Left lung (tissue), 10 donors: Measurements from ENCODE around the gene TMCC1. TPM values are rescaled to one million over a fixed set of nuclear protein-coding genes. Genes with fewer than 3 reads are reported as not detected.

ENCODE experiments used
- ATAC-seq: fragments of 200-7000 bp; cut with Tn5 transposase; one replicate; pipeline ENCODE4 v1.9.1; 2020; ENCODE audit warnings: moderate library complexity
- DNase-seq, 4 donors: peaks; one replicate each; pipeline ENCODE4 v3.0.0-alpha.2; 2013 to 2020
- H3K27ac ChIP-seq, 2 donors: fragments of 200-600 bp; sonication (generic) in 1 of 2; one replicate each; pipeline versions ENCODE4 v1.5.0 to v1.8.0; 2020 to 2021
- H3K27me3 ChIP-seq, 2 donors: fragments of 200-600 bp; sonication (generic) in 1 of 2; one replicate each; pipeline versions ENCODE4 v1.5.0 to v1.8.0; 2020 to 2021
- H3K36me3 ChIP-seq, 2 donors: fragments of 200-600 bp; sonication (generic) in 1 of 2; one replicate each; pipeline versions ENCODE4 v1.5.0 to v1.8.0; 2020 to 2021
- H3K4me1 ChIP-seq, 2 donors: fragments of 200-600 bp; one replicate each; pipeline ENCODE4 v1.8.0; 2021
- H3K4me3 ChIP-seq, 2 donors: fragments of 200-600 bp; sonication (generic) in 1 of 2; one replicate each; pipeline versions ENCODE4 v1.5.0 to v1.8.0; 2020 to 2021; ENCODE audit warnings: mild to moderate bottlenecking in 1 of 2
- H3K9me3 ChIP-seq, 2 donors: fragments of 200-600 bp; sonication (generic) in 1 of 2; one replicate each; pipeline versions ENCODE4 v1.5.0 to v1.8.0; 2020 to 2021
- intact Hi-C, 2 donors: fragments of 100-400 bp; cut with DNase I; formaldehyde crosslinking; loops; one replicate each; pipeline versions ENCODE4 v1.11.2 to v1.14.2; 2022
- polyA plus RNA-seq, 6 donors: library from polyadenylated mRNA; unstranded; fragments of 120-200 nt; gene quantifications; one replicate each; pipeline ENCODE4 v1.2.1, GENCODE V29; 2013; ENCODE audit not compliant: insufficient read length in 6 of 6
- total RNA-seq, 2 donors: library from RNA; stranded (reverse); fragmentation: NEBNext Ultra II Directional; extraction: Animal tissue kit (Norgen Biotek cat#: 25700); gene quantifications; one replicate each; pipeline ENCODE4 v1.2.1, GENCODE V29; 2021
- TF ChIP-seq, protein P1 (sequence below), 2 donors: fragments of 200-600 bp; sonication (generic) in 1 of 2; IDR thresholded peaks; one replicate each; pipeline versions ENCODE4 v1.5.0 to v1.8.0; 2021; ENCODE audit warnings: antibody characterized with exemption in 2 of 2
- donor health status: DM: no; HTN: yes; CAD: no.
- donor health status: DM: no; HTN: no; CAD: no.

Gene TMCC1
- total and polyA plus RNA-seq, 8 donors = 24.4 to 38.8 (median 27.4) TPM

DNA sequence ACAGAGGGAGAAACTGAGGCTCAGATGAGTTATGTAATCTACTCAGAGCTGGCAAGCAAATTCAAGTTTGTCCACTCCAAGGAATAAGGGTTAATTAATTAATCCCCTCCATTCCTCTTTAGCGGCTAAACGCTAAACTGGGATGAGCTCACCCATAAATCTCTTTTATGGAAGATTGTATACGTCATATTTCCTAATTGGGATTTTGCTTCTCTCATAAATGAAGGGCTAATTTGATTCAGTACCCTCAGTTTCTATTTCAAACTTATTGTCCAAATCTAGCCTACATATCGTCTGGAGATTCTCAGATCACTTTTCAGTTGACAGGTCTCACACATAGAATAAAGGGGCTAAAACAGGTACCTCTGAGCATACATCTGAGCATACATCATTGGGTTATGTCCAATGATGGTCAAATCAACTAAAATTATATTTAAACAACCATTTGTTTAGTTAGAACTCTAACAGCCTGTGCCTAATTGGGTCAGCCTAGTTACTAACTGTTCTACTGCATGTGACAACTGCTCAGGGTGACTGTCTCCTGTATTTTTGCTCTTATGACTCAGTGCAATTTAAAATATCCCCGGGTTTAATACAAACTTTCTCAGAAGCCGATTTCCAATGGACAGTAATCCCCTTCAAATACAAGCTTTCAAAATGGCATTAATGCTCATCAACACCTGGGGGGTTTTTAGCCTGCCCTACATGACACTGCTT is 229.4 kb downstream of the TMCC1 start:
- Histone ChIP-seq H3K4me3 (no peak overlapping the region), H3K36me3 (no peaks in the 10 kb centered on the region), H3K9me3 (no peaks in the 10 kb centered on the region), H3K4me1 (peaks cover 0 to 3% of the 10 kb centered on the region in 2 donors), H3K27ac (no peak overlapping the region), H3K27me3 (no peaks in the 10 kb centered on the region)
- intact Hi-C loops = no loop called here
- no peak for ATAC-seq
- TF ChIP-seq, protein P1, sequence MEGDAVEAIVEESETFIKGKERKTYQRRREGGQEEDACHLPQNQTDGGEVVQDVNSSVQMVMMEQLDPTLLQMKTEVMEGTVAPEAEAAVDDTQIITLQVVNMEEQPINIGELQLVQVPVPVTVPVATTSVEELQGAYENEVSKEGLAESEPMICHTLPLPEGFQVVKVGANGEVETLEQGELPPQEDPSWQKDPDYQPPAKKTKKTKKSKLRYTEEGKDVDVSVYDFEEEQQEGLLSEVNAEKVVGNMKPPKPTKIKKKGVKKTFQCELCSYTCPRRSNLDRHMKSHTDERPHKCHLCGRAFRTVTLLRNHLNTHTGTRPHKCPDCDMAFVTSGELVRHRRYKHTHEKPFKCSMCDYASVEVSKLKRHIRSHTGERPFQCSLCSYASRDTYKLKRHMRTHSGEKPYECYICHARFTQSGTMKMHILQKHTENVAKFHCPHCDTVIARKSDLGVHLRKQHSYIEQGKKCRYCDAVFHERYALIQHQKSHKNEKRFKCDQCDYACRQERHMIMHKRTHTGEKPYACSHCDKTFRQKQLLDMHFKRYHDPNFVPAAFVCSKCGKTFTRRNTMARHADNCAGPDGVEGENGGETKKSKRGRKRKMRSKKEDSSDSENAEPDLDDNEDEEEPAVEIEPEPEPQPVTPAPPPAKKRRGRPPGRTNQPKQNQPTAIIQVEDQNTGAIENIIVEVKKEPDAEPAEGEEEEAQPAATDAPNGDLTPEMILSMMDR (IDR thresholded peaks at IDR 0.05) = no peak
- DNase-seq = no peak

DNA sequence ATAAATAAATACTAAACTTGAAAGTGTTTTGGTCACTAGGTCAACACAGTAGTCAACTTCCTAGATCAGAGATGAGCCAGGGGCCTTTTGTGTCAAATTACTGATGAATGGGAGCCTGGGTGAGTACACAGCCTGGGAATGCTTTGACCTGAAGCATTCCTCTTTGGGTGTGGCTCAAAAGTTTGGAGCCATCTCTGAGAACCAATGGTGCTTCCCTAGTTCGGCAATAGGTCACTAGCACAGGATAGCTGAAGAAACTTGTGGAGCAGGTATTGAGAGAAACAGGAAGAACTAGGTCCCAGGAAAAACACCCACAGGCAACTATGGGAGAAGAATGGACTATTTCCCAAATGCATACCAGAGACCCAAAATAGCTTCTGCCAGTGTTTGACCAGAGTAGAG is 230.5 kb downstream of the TMCC1 start:
- peak; percentile 53 for ATAC-seq
- TF ChIP-seq, protein P1 (IDR thresholded peaks at IDR 0.05) = no peak
- Histone ChIP-seq H3K36me3 (no peaks in the 10 kb centered on the region), H3K27ac (no peak overlapping the region), H3K9me3 (no peaks in the 10 kb centered on the region), H3K4me3 (no peak overlapping the region), H3K4me1 (peaks cover 0 to 9% of the 10 kb centered on the region in 2 donors), H3K27me3 (no peaks in the 10 kb centered on the region)
- intact Hi-C loops = no loop called here
- no peak for DNase-seq

DNA sequence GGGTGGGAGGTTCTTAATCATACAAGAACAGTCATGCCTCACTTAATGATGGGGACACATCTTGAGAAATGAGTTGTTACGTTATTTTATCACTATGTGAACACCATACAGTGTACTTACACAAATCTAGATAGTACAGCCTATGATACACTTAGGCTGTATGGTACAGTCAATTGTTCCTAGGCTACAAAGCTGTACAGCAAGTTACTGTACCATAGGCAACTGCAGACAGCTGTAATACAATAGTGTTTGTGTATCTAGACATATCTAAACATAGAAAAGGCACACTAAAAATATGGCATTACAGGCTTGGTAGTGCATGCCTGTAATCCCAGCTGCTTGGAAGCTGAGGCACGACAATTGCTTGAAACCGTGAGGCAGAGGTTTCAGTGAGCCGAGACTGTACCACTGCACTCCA is 231.3 kb downstream of the TMCC1 start:
- Histone ChIP-seq H3K9me3 (no peaks in the 10 kb centered on the region), H3K4me1 (peaks cover 4 to 18% of the 10 kb centered on the region in 2 donors), H3K27ac (no peak overlapping the region), H3K27me3 (no peaks in the 10 kb centered on the region), H3K36me3 (no peaks in the 10 kb centered on the region), H3K4me3 (no peak overlapping the region)
- ATAC-seq = peak; percentile 37
- intact Hi-C loops = no loop called here
- DNase-seq = no peak
- TF ChIP-seq, protein P1 (IDR thresholded peaks at IDR 0.05) = no peak

DNA sequence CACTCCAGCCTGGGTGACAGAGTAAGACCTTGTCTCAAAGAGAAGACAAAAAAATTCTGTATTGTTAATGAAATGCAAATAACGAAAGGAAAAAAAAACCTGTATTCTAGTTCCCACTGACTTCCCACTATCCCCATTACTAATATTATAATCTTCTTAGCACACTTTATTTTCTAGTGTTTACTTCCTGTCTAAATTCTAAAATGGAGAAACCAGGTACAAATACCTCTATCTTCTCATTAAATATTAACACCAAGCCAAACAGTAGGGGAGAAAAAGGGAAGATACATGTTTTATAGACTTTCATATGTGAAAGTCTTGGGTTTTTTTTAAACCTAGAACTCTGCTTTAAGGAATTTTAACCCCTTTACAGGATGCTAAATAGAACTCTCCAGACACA is 231.7 kb downstream of the TMCC1 start:
- ATAC-seq (no peak), DNase-seq (no peak)
- no peaks in the 10 kb centered on the region for H3K36me3 ChIP-seq
- H3K27ac ChIP-seq = no peak overlapping the region
- no peaks in the 10 kb centered on the region for H3K9me3 ChIP-seq
- no peak overlapping the region for H3K4me3 ChIP-seq
- peaks cover 4 to 22% of the 10 kb centered on the region in 2 donors for H3K4me1 ChIP-seq
- intact Hi-C loops = no loop called here
- H3K27me3 ChIP-seq = no peaks in the 10 kb centered on the region
- TF ChIP-seq, protein P1 (IDR thresholded peaks at IDR 0.05) = no peak

DNA sequence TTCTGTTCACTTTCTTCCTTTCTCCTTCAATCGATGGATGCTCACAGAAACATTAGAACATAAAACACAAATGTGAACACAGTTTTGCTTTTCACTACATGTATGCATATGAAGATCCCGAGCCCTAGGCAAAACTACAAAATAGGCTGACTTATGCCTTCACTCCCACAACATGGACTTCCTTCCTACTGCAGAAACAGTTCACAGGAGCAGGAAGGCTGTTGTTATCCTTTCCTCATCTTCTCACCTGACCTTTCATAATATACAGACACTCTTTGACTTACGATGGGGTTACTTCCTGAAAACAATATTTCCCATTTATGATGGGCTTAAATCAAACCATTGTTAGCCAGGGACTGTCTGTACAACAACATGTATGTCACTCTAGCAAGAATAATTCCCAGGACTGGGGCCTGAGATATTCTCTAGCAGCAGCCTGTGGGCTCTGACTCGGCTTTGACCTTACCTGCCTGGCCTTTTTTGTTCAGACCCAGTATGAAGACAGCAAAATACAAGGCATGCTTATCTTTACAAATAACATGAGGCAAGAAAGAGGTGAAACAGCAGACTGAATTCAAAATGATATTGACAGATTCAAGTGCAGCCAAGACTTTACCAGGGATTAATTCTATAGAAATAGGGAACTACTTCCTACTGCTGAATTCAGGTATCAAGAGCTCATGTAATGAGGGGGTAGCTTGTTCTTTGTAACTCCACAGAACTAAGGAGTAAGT is 235.2 kb downstream of the TMCC1 start:
- Histone ChIP-seq H3K27me3 (no peaks in the 10 kb centered on the region), H3K9me3 (no peaks in the 10 kb centered on the region), H3K36me3 (peaks cover 0 to 13% of the 10 kb centered on the region in 2 donors), H3K4me1 (peaks cover 4 to 19% of the 10 kb centered on the region in 2 donors), H3K4me3 (no peak overlapping the region), H3K27ac (peak overlapping the region in 1 of 2 donors; percentile 1)
- no peak for DNase-seq
- intact Hi-C loops = loop anchor here in 1 of 2 donors (10.0 kb wide), 1 partner anchor 167 kb away; no protein-coding TSS in a partner anchor
- no peak for ATAC-seq
- TF ChIP-seq, protein P1 (IDR thresholded peaks at IDR 0.05) = no peak
